HG03521 (cell line): ENCODE data around the gene TRIP11.

ENCODE experiments used
- ATAC-seq: cut with Tn5 transposase; IDR thresholded peaks from one replicate; pipeline ENCODE4 v1.9.1; 2021; ENCODE audit warnings: mild to moderate bottlenecking, moderate library complexity; ENCODE audit not compliant: unreplicated experiment

Gene TRIP11

GRCh38 chr14:91926131-91926890, 113.5 kb downstream of the TRIP11 start:
- no peak for ATAC-seq

GRCh38 chr14:91925727-91926121, 114.1 kb downstream of the TRIP11 start:
- ATAC-seq, result no peak

- ATAC-seq, result no peak
Observed at GRCh38 chr14:91925001-91925726, 114.7 kb downstream of the TRIP11 start.

GRCh38 chr14:91920526-91920925, 119.3 kb downstream of the TRIP11 start:
- no peak for ATAC-seq

GRCh38 chr14:91919814-91920213, 120.0 kb downstream of the TRIP11 start:
- ATAC-seq, result no peak

- ATAC-seq, result no peak
Observed at GRCh38 chr14:91918186-91918883, 121.5 kb downstream of the TRIP11 start.
